ENCODE data around the gene FAM222A.

The FAM222A gene

DNA sequence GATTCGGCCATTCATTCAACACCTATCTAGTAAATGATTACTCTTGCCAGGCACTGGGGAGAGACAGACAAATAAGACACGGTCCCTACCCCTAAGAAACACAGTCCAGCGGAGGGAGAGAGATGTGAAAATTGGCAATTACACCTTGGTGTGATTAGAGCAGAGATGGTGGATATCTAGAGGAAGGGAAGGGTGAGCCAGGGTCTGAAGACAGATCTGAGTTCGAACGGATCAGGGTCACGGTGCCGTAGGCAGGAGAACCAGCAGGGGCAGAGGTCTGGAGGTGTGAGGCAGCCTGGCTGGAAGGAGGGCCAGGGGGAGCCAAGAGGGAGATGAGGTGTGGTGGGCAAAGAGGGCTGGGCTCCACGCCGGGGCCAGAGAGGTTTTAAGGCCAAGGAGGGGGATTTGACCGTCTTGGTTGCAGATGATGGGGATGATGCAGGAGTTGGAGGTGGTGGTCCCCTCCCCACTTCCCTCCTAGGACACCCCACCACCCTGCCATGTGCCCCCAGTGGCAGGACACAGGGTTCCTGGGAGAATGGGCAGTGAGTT is 27.1 kb downstream of the FAM222A start:
- DNase-seq: no peak

DNA sequence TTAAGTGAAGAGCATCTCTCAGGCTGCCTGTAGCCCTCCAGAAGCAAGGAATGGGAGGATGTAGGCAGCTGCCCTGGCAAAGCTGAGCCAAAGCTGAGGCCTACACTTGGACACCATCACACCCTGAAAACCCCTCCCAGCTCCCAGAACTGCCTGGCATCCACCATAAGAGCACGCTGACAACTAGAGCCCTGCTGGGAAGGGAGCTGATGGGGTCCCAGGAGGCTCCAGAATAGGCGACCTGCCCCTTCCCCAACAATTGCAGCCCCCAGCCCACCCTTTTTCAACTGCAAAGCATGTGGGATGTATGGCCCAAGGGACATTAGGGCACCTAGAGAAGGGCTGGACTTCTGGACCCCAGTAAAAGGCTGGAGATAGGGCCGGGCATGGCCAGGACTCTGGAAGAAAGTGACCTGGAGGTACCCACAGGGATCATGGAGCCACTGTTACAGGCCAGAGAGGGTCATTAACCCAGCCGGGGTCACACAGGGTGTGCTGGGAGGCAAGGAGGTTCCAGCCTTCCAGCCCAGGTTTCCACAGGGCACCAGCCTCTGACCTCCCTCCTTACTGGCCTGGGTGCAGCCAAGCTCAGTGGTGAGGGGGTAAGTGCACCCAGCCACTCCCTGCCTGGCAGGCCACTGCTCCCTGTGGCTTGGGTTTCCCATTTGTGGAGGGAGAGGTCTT is 27.8 kb downstream of the FAM222A start:
- no peak for DNase-seq

- DNase-seq: no peak
Observed at GRCh38 chr12:109741970-109742703, 28.5 kb downstream of the FAM222A start.

GRCh38 chr12:109743076-109743910 is 29.7 kb downstream of the FAM222A start:
- no peak for DNase-seq

GRCh38 chr12:109744026-109744425 is 30.4 kb downstream of the FAM222A start:
- DNase-seq: no peak

DNA sequence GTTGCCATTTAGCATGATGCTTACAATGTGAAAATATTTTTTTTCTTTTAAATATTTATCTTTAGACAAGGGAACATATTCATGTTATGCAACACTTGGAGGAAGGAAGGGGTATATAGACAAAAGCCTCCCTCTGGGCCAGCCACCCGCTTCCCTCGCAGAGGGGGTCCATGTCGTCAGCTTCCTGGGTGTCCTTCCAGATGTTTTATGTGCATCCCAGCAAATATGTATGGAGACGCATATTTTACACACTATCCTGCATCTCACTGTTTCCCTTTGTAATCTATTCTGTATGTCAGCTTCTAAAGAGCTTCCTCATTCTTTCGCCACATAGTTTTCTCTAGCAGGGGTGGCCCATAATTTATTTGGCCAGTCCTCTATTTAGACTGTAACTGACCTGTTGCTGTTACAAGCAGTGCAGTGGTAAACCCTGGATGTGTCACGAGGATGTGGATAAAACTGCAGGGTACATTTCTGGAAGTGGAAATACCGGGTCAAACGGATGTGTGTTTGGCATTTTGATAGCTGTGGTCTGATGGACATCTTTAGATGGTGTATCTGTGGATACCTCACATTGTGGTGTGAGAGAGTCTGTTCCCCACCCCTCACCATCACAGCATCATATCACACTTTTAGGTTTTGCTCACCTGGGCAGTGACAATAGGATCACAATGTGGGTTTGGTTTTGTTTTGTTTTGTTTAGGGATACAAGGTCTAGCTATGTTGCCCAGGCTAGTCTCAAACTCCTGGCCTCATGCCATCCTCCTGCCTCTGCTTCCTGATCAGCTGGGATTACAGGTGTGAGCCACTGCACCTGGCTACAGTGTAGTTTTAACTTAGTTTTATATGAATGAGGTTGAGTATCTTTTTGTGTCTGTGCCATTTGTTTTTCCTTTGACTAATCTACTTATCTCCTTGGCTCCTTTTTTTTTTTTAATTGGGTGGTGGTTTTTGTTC is 31.6 kb downstream of the FAM222A start:
- DNase-seq: no peak

DNA sequence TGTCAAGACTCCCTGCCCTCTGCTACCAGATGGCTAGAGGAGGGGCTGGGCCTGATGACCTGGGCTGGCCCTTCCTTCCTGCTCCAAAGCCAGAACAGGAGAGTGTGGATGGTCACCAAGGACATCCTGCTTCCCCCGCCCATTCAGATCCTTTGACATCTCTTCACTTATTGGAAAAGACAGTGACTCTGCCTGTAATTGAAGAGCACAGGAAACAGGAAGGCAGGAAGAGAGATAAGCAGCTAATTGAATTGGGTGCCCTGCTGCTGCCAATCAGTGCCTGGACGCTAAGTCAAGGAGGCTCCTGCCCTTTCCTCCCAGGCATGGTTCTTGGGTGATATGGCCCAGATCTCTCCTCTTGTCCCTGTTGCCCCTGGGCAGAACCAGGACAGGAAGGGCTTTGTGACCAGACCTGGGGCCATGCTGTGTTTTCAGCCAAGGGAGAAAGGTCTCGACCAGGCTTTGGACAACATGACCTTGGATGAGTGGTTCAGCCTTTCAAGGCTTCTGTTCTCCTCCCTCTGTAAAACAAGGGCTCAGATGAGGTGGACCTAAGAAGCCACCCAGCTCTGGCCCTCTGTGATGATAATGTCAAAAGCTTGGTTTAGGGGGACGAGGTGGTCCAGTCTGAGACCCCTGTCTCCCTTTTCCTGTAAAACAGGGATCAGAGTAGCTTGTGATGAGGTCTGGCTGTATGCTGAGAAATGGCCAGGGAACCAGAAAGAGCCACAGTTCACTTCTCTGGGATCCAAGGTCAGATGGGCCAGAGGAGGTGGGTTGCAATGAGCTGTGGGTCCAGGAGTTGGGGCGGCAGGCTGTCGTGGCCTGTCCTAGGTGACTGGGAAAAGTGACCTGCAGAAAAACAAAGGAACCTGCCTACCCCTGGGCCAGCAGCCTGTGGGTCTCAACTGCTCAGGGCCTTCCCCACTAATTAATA is 38.8 kb downstream of the FAM222A start:
- DNase-seq: no peak

DNA sequence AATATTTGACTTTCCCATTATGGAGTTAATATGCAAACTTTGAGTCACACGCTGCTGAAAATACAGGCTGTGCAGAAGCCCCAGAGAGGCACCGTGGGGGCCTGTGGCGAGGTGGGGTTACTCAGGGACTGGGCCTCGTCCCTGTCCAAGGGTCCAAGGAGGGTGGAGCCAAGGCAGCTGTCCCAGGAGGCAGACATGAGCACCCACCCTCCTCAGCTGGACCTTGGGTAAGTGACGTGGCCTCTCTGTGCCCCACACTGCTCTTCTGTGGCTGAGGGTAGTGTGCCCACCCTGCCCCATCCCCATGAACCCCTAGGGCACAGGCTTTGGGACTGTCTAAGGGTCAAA is 39.4 kb downstream of the FAM222A start:
- no peak for DNase-seq

GRCh38 chr12:109753959-109754358 is 40.3 kb downstream of the FAM222A start:
- no peak for DNase-seq

DNA sequence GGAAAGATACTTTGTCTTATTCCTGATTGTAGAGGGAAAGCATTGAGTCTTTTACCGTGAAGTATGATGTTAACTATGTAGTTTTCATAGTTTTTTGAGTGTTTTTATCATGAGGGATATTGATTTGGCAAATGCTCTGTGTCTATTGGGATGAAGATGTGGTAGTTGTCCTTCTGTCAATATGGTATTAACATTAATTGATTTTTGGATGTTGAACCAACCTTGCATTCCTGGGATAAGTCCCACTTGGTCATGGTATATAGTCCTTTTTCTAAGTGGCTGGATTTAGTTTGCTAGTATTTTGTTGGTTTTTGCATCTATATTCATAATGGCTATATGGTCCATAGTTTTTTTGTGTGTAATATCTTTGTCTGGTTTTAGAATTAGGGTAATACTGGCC is 42.8 kb downstream of the FAM222A start:
- DNase-seq: no peak

DNA sequence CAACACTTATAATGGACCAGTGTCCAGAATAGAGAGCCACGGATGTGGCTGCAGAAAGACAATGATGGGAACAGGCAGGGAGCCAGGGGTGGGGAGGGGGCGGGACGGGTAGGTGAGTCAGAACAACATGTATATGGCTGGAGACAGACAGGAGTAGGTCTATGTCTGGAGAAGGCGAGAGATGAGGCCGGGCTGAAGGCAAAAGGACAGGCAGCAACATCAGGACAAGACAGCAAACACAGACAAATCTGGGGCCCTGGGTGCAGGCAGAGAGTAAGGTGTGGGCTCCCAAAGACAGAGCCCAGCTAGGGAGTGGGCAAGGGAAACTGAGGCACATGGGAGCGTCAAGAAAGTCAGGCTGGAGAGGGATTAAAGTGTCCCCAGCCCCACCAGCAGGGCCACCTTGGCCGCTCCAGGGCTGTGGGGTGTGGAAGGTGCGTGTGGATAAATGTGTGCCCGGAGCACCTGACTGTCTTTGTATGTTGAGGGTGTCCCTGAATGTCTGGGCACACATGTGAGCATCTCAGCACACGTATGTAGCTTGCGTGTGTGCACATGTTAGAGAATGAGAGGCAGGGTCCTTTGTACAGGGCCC is 44.1 kb downstream of the FAM222A start:
- DNase-seq: no peak

GRCh38 chr12:109758426-109759420 is 45.1 kb downstream of the FAM222A start:
- DNase-seq: no peak

GRCh38 chr12:109759595-109759994 is 46.0 kb downstream of the FAM222A start:
- no peak for DNase-seq

- DNase-seq: no peak
Observed at GRCh38 chr12:109760031-109760929, 46.7 kb downstream of the FAM222A start.

DNA sequence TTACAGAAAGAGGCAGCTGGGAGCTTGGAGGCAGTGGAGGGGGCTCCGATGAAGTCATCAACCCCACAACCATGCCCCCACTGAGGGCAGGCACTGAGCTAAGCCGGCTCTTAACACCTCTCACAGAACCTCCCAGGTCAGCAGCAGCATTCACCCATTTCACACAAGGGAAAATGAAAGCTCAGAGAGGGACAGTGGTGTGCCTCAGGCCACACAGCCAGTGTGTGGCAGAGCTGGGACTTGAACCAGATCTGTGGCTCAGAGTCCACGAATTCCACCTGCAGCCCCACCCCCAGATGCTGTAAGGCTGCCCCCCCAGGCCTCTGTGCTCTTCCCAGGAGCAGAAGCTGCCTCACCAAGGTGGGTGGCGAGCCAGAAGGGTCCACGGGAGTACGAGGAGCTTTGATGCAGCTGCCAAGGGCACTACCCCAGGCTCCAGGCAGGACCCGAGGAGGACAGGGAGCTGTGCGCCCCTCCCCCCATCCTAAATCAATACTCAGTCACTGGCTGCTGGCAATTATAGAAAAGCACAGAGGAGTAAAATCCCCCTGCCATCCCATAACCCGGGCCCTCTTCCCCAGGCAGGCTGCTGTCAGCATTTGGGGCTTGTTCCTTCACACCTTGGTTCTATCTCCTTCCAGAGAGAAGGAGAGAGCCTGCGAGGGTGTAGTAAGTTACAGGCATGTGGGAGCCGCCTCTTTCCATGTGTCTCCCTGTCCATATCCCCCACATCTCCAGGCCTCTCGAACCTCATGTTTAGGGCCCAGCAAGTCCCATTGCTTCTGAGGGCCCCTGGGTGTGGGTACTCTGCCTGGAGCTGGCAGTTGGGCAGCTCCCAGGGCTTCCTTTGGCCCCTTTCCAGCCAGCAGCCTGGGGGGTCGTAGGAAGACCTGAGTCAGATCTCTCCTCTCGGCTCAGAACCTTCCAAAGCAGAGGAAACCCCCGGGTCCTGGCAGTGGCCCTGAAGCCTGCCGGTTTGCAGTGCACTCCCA is 47.6 kb downstream of the FAM222A start:
- DNase-seq: no peak

GRCh38 chr12:109762071-109762672 is 48.5 kb downstream of the FAM222A start:
- no peak for DNase-seq

Data from amniotic stem cell (primary cell).